ENCODE measurements around the gene STARD5. TPM values are rescaled to one million over a fixed set of nuclear protein-coding genes. Genes with fewer than 3 reads are reported as not detected.

The STARD5 gene
- total and polyA plus RNA-seq, 2 of the 8 experiments (the other 6 are each of a cell fraction or from before 2014, with no cell fraction given) = 5.5 to 10.4 TPM

DNA sequence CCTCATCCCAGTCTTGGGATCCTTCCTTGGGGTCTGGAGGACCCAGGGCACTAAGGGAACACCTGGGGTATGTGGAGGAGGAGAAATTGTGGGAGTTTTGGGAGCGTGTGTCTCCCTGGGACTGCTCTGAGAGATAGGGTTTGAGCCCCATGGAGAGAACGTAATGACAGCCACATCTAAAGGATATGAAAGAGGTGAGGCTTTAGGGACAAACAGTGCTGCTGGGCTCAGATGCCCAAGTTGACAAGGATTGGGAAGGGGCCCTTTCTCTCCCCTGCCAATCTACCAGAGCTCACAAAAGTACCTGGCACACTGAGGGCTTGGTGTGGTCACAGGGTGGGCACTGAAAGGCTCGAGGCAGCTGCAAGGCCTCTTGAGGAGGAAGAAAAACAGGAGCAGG is 13.3 kb upstream of the STARD5 start (continued):
- TF ChIP-seq, protein P1, sequence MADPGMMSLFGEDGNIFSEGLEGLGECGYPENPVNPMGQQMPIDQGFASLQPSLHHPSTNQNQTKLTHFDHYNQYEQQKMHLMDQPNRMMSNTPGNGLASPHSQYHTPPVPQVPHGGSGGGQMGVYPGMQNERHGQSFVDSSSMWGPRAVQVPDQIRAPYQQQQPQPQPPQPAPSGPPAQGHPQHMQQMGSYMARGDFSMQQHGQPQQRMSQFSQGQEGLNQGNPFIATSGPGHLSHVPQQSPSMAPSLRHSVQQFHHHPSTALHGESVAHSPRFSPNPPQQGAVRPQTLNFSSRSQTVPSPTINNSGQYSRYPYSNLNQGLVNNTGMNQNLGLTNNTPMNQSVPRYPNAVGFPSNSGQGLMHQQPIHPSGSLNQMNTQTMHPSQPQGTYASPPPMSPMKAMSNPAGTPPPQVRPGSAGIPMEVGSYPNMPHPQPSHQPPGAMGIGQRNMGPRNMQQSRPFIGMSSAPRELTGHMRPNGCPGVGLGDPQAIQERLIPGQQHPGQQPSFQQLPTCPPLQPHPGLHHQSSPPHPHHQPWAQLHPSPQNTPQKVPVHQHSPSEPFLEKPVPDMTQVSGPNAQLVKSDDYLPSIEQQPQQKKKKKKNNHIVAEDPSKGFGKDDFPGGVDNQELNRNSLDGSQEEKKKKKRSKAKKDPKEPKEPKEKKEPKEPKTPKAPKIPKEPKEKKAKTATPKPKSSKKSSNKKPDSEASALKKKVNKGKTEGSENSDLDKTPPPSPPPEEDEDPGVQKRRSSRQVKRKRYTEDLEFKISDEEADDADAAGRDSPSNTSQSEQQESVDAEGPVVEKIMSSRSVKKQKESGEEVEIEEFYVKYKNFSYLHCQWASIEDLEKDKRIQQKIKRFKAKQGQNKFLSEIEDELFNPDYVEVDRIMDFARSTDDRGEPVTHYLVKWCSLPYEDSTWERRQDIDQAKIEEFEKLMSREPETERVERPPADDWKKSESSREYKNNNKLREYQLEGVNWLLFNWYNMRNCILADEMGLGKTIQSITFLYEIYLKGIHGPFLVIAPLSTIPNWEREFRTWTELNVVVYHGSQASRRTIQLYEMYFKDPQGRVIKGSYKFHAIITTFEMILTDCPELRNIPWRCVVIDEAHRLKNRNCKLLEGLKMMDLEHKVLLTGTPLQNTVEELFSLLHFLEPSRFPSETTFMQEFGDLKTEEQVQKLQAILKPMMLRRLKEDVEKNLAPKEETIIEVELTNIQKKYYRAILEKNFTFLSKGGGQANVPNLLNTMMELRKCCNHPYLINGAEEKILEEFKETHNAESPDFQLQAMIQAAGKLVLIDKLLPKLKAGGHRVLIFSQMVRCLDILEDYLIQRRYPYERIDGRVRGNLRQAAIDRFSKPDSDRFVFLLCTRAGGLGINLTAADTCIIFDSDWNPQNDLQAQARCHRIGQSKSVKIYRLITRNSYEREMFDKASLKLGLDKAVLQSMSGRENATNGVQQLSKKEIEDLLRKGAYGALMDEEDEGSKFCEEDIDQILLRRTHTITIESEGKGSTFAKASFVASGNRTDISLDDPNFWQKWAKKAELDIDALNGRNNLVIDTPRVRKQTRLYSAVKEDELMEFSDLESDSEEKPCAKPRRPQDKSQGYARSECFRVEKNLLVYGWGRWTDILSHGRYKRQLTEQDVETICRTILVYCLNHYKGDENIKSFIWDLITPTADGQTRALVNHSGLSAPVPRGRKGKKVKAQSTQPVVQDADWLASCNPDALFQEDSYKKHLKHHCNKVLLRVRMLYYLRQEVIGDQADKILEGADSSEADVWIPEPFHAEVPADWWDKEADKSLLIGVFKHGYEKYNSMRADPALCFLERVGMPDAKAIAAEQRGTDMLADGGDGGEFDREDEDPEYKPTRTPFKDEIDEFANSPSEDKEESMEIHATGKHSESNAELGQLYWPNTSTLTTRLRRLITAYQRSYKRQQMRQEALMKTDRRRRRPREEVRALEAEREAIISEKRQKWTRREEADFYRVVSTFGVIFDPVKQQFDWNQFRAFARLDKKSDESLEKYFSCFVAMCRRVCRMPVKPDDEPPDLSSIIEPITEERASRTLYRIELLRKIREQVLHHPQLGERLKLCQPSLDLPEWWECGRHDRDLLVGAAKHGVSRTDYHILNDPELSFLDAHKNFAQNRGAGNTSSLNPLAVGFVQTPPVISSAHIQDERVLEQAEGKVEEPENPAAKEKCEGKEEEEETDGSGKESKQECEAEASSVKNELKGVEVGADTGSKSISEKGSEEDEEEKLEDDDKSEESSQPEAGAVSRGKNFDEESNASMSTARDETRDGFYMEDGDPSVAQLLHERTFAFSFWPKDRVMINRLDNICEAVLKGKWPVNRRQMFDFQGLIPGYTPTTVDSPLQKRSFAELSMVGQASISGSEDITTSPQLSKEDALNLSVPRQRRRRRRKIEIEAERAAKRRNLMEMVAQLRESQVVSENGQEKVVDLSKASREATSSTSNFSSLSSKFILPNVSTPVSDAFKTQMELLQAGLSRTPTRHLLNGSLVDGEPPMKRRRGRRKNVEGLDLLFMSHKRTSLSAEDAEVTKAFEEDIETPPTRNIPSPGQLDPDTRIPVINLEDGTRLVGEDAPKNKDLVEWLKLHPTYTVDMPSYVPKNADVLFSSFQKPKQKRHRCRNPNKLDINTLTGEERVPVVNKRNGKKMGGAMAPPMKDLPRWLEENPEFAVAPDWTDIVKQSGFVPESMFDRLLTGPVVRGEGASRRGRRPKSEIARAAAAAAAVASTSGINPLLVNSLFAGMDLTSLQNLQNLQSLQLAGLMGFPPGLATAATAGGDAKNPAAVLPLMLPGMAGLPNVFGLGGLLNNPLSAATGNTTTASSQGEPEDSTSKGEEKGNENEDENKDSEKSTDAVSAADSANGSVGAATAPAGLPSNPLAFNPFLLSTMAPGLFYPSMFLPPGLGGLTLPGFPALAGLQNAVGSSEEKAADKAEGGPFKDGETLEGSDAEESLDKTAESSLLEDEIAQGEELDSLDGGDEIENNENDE (IDR thresholded peaks at IDR 0.05; ENCODE audit: insufficient replicate concordance, low read length) = no peak
- TF ChIP-seq RAD21 (IDR thresholded peaks at IDR 0.05 in 1 of 2, conservative IDR thresholded peaks at IDR 0.05 in 1 of 2; ENCODE audit: low read depth in 2 of 2, low read length in 2 of 2) (no peak), HDAC6 (IDR thresholded peaks at IDR 0.05; ENCODE audit: low read depth, low read length) (no peak), SAP30 (IDR thresholded peaks at IDR 0.05; ENCODE audit: insufficient read depth, insufficient replicate concordance, low read length) (no peak), TEAD4 (IDR thresholded peaks at IDR 0.05; ENCODE audit: low read depth, low read length) (no peak), KDM1A (IDR thresholded peaks at IDR 0.05; ENCODE audit: borderline replicate concordance, low read length) (no peak), CHD2 (IDR thresholded peaks at IDR 0.05; ENCODE audit: low read length) (no peak), POLR2AphosphoS5 (IDR thresholded peaks at IDR 0.05; ENCODE audit: low read depth, low read length) (no peak)
- TF ChIP-seq, protein P2, sequence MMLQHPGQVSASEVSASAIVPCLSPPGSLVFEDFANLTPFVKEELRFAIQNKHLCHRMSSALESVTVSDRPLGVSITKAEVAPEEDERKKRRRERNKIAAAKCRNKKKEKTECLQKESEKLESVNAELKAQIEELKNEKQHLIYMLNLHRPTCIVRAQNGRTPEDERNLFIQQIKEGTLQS (IDR thresholded peaks at IDR 0.05; ENCODE audit: insufficient read depth, low read depth, low read length) = no peak

All from H1 (cell line).